ENCODE data around the gene RAPGEF5. TPM values are rescaled to one million over a fixed set of nuclear protein-coding genes. Genes with fewer than 3 reads are reported as not detected.

Gene RAPGEF5
- total and polyA plus RNA-seq, 10 of the 15 experiments (the other 5 are each of a cell fraction or from before 2014, with no cell fraction given), result 0.38 to 4.0 (median 1.6) TPM; not detected in 1

GRCh38 chr7:22166928-22167327, 190.0 kb downstream of the RAPGEF5 start (continued):
- TF ChIP-seq ZNF687 (IDR thresholded peaks at IDR 0.05) (no peak), BRCA1 (IDR thresholded peaks at IDR 0.05; ENCODE audit: low read depth, low read length) (no peak), RELA (IDR thresholded peaks at IDR 0.05; ENCODE audit: borderline replicate concordance, partially characterized antibody) (no peak)

GRCh38 chr7:22159341-22159740, 197.6 kb downstream of the RAPGEF5 start:
- Histone ChIP-seq H3K9me3 (replicated peaks; ENCODE audit: control insufficient read depth, insufficient read depth, low read length) (no peaks in the 10 kb centered on the region), H3K9ac (ENCODE audit: control insufficient read depth, insufficient read depth, low read length) (no peak overlapping the region), H3K79me2 (ENCODE audit: control insufficient read depth, insufficient read depth, low read length) (no peaks in the 10 kb centered on the region), H2AFZ (ENCODE audit: control insufficient read depth, low read depth, low read length) (no peak overlapping the region), H3K4me3 (no peak overlapping the region), H3K27ac (ENCODE audit: control insufficient read depth, insufficient read depth) (no peak overlapping the region), H3K36me3 (ENCODE audit: control insufficient read depth in 2 of 2, insufficient read depth in 2 of 2, low read length in 1 of 2) (no peaks in the 10 kb centered on the region), H3K4me2 (ENCODE audit: control insufficient read depth, insufficient read depth) (no peak overlapping the region), H3K27me3 (replicated peaks in 1 of 2; ENCODE audit: control insufficient read depth in 2 of 2, insufficient read depth in 2 of 2, low read length in 1 of 2) (no peaks in the 10 kb centered on the region), H3K4me1 (ENCODE audit: control insufficient read depth, insufficient read depth, low read length) (no peaks in the 10 kb centered on the region), H4K20me1 (ENCODE audit: control insufficient read depth, insufficient read depth) (no peaks in the 10 kb centered on the region)
- ChIA-PET RAD21 (ENCODE audit: unreplicated experiment) (no interaction called here), SMC1A (ENCODE audit: uncharacterized antibody, unreplicated experiment) (interaction anchor here (1.1 kb wide), 1 partner anchor 11 kb away, joined by 4 read pairs; no protein-coding TSS in a partner anchor), POLR2A (interaction anchor here (1.6 kb wide), 1 partner anchor 10 kb away, joined by 3 read pairs; no protein-coding TSS in a partner anchor), CTCF (interaction anchor here (1.5 to 2.9 kb wide), 2 partner anchors 13 to 49 kb away, joined by 3 to 11 read pairs; no protein-coding TSS in a partner anchor)
- no peak for TF ChIP-seq ZNF687 (IDR thresholded peaks at IDR 0.05)
- peak; percentile 47; the same call in 1 of the 2 replicates for TF ChIP-seq PKNOX1 (IDR thresholded peaks at IDR 0.05)
- intact Hi-C loops (cut with micrococcal nuclease; ENCODE audit: unreplicated experiment) (no loop called here), in situ Hi-C loops (cut with MboI) (no loop called here)
- BruUV-seq (replicated peaks), result no TSS peak
- FAIRE-seq, result no peak
- 0% methylated on average over 2 of the region's 2 CpGs for WGBS (ENCODE audit: insufficient coverage, insufficient replicate concordance, low lambda C conversion rate, missing lambda C conversion rate)
- DNase-seq (ENCODE audit: low read depth, low spot score), result no peak
- ATAC-seq, result no peak

Measured in GM12878 (cell line).